Smooth muscle cell (in vitro differentiated cells): ENCODE data around the gene ZPBP2. TPM values are rescaled to one million over a fixed set of nuclear protein-coding genes. Genes with fewer than 3 reads are reported as not detected.

Experiments
- DNase-seq: peaks from one replicate; lab custom pipeline; 2025; ENCODE audit not compliant: unreplicated experiment; lab: John Stamatoyannopoulos, UW
- H2AFZ ChIP-seq: fragments of 200-600 bp; sonication (generic); 2 replicates; pipeline ENCODE4 v1.6.0; 2016; ENCODE audit warnings: antibody characterized with exemption, low read depth, mild to moderate bottlenecking
- H3F3A ChIP-seq: fragments of 200-600 bp; sonication (generic); 2 replicates; pipeline ENCODE4 v1.6.0; 2017; ENCODE audit warnings: antibody characterized with exemption, low read depth
- H3K27ac ChIP-seq: fragments of 200-600 bp; sonication (generic); 2 replicates; pipeline ENCODE4 v1.5.1; 2016; ENCODE audit warnings: low read depth, mild to moderate bottlenecking
- H3K27me3 ChIP-seq: fragments of 200-600 bp; sonication (generic); 2 replicates; pipeline ENCODE4 v1.6.1; 2016; ENCODE audit warnings: low read depth, mild to moderate bottlenecking
- H3K36me3 ChIP-seq: fragments of 200-600 bp; sonication (generic); 2 replicates; pipeline ENCODE4 v1.5.1; 2016; ENCODE audit warnings: low read depth
- H3K4me1 ChIP-seq: fragments of 200-600 bp; sonication (generic); 2 replicates; pipeline ENCODE4 v1.5.1; 2016; ENCODE audit warnings: low read depth
- H3K4me2 ChIP-seq: fragments of 200-600 bp; sonication (generic); 2 replicates; pipeline ENCODE4 v1.6.0; 2016; ENCODE audit warnings: mild to moderate bottlenecking
- H3K4me3 ChIP-seq: fragments of 200-600 bp; sonication (generic); 2 replicates; pipeline ENCODE4 v1.5.1; 2016; ENCODE audit warnings: mild to moderate bottlenecking
- H3K79me2 ChIP-seq: fragments of 200-600 bp; sonication (generic); 2 replicates; pipeline ENCODE4 v1.6.0; 2016; ENCODE audit warnings: low read depth, mild to moderate bottlenecking
- H3K9ac ChIP-seq: fragments of 200-600 bp; sonication (generic); 2 replicates; pipeline ENCODE4 v1.6.0; 2016; ENCODE audit warnings: low read depth
- H3K9me3 ChIP-seq: fragments of 200-600 bp; sonication (generic); replicated peaks from 2 replicates; pipeline ENCODE4 v1.5.1; 2016; ENCODE audit warnings: low read depth
- H4K20me1 ChIP-seq: fragments of 200-600 bp; sonication (generic); 2 replicates; pipeline ENCODE4 v1.6.0; 2016; ENCODE audit warnings: low read depth
- CTCF ChIP-seq: fragments of 200-600 bp; sonication (generic); IDR thresholded peaks from 2 replicates; pipeline ENCODE4 v1.5.1; 2017; ENCODE audit warnings: borderline replicate concordance, mild to moderate bottlenecking, antibody characterized with exemption; ENCODE audit not compliant: insufficient read depth, poor library complexity, severe bottlenecking
- WGBS: methylation state at CpG from one replicate; pipeline ENCODE4 v1.1.7; 2016; ENCODE audit warnings: low lambda C conversion rate; 5-methylcytosine and 5-hydroxymethylcytosine counted together
- polyA plus RNA-seq: library from polyadenylated mRNA; unstranded; fragments of >200 nt; fragmentation: Nextera tagmentation; extraction: Ambion mirVana; gene quantifications from 2 replicates; pipeline ENCODE4 v1.2.1, GENCODE V29; 2016
- total RNA-seq: library from RNA; depleted of rRNA; stranded (reverse); fragments of >200 nt; gene quantifications from 2 replicates; pipeline ENCODE4 v1.2.3, GENCODE V29; 2014

ZPBP2 gene
- total and polyA plus RNA-seq, 2 experiments from 2014 or later, result not detected

- no peak overlapping the region for H3K9ac ChIP-seq
- 96% methylated on average over 17 of the region's 17 CpGs for WGBS
- no peaks in the 10 kb centered on the region for H4K20me1 ChIP-seq
- H3K4me2 ChIP-seq, result no peak overlapping the region
- H3K4me1 ChIP-seq, result no peaks in the 10 kb centered on the region
- no peaks in the 10 kb centered on the region for H3F3A ChIP-seq
- H3K9me3 ChIP-seq, result peaks cover 4% of the 10 kb centered on the region
- H3K36me3 ChIP-seq, result no peaks in the 10 kb centered on the region
- no peak for TF ChIP-seq CTCF
- DNase-seq, result no peak
- no peaks in the 10 kb centered on the region for H3K79me2 ChIP-seq
- H3K27ac ChIP-seq, result no peak overlapping the region
- H3K4me3 ChIP-seq, result no peak overlapping the region
- no peaks in the 10 kb centered on the region for H3K27me3 ChIP-seq
- no peak overlapping the region for H2AFZ ChIP-seq
Measured at GRCh38 chr17:39835038-39835786, 32.8 kb upstream of the ZPBP2 start.

- DNase-seq, result no peak
- H3K4me3 ChIP-seq, result no peak overlapping the region
- 76% methylated on average over 6 of the region's 6 CpGs for WGBS
Measured at GRCh38 chr17:39836117-39836516, 31.9 kb upstream of the ZPBP2 start.

GRCh38 chr17:39838057-39838456 is 29.9 kb upstream of the ZPBP2 start:
- WGBS, result 89% methylated on average over 1 of the region's 1 CpG
- Histone ChIP-seq H2AFZ (no peak overlapping the region), H3K4me1 (no peaks in the 10 kb centered on the region), H3K36me3 (no peaks in the 10 kb centered on the region), H3K27ac (no peak overlapping the region), H3K4me3 (no peak overlapping the region), H3K4me2 (no peak overlapping the region), H3K9me3 (peaks cover 4% of the 10 kb centered on the region), H3K9ac (no peak overlapping the region), H3F3A (no peaks in the 10 kb centered on the region), H4K20me1 (no peaks in the 10 kb centered on the region), H3K27me3 (peaks cover 4% of the 10 kb centered on the region), H3K79me2 (no peaks in the 10 kb centered on the region)
- DNase-seq, result no peak
- TF ChIP-seq CTCF, result no peak

More at GRCh38 chr17:39836117-39836516, 31.9 kb upstream of the ZPBP2 start:
- no peak overlapping the region for H3K4me2 ChIP-seq
- no peak overlapping the region for H3K9ac ChIP-seq
- no peaks in the 10 kb centered on the region for H3K4me1 ChIP-seq
- no peaks in the 10 kb centered on the region for H3K36me3 ChIP-seq
- no peaks in the 10 kb centered on the region for H3F3A ChIP-seq
- no peaks in the 10 kb centered on the region for H3K27me3 ChIP-seq
- no peak overlapping the region for H3K27ac ChIP-seq
- H3K9me3 ChIP-seq, result peaks cover 4% of the 10 kb centered on the region
- no peak overlapping the region for H2AFZ ChIP-seq
- no peaks in the 10 kb centered on the region for H4K20me1 ChIP-seq
- TF ChIP-seq CTCF, result no peak
- H3K79me2 ChIP-seq, result no peaks in the 10 kb centered on the region

GRCh38 chr17:39838784-39839183 is 29.2 kb upstream of the ZPBP2 start:
- H3F3A ChIP-seq, result no peaks in the 10 kb centered on the region
- no peak overlapping the region for H3K27ac ChIP-seq
- 53% methylated on average over 1 of the region's 1 CpG for WGBS
- no peak overlapping the region for H3K4me2 ChIP-seq
- TF ChIP-seq CTCF, result no peak
- no peak for DNase-seq
- no peak overlapping the region for H3K4me3 ChIP-seq
- no peak overlapping the region for H3K9ac ChIP-seq
- peaks cover 4% of the 10 kb centered on the region for H3K27me3 ChIP-seq
- peaks cover 4% of the 10 kb centered on the region for H3K9me3 ChIP-seq
- H3K4me1 ChIP-seq, result no peaks in the 10 kb centered on the region
- no peaks in the 10 kb centered on the region for H4K20me1 ChIP-seq
- no peaks in the 10 kb centered on the region for H3K36me3 ChIP-seq
- H3K79me2 ChIP-seq, result no peaks in the 10 kb centered on the region
- no peak overlapping the region for H2AFZ ChIP-seq
